NK-92 (cell line): ENCODE data around the gene ELP2.
"Not testable (repeated sequence)": the region's sequence is repeated elsewhere in the genome, so short reads cannot be mapped to it uniquely, and the experiment has no call there.

Source experiments
- DNase-seq: peaks from one replicate; lab custom pipeline; 2025; ENCODE audit not compliant: unreplicated experiment; lab: John Stamatoyannopoulos, UW

Gene ELP2

DNA sequence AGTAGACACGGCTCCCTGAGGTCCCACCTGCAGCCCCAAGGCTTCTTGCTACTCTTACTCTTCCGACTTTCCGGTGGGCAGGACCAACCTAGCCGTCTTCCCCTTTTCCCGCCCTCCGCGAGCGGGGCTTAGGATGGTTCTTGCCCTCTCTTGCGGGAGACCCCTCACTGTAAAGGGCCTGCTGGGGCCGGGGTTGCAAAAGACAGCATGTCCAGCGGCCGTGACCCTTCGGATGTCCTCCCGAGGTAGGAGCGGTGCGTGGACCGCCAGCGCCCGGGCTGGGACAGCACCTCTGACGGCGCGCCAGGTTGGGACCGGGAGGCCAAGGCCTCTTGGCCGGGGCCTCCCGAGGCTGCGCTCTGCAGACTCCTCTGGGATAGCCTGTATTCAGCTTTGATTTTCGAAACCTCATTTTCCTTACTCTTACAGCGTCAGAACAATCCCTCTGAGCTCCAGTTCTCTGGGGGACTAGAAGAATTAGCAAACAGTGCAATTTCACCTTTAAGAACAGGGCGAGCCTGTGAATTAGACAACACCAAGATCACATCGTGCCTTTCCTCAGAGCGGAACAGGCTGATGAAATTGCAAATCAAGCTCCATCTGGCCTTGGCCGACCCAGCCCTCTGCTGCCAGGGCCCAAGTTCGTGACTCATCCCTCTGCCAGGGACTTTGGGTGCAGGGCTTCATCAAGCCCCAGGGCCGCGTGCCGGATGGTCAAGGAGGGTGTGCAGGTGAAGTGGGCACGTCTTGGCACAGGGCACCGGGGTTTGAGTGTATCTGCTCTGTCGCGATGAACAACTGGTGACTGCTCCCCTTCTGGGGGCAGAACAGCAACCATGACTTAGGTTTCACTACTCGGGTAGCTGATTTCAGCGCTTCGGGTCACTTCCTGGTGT is 58.4 kb downstream of the ELP2 start:
- no peak for DNase-seq

DNA sequence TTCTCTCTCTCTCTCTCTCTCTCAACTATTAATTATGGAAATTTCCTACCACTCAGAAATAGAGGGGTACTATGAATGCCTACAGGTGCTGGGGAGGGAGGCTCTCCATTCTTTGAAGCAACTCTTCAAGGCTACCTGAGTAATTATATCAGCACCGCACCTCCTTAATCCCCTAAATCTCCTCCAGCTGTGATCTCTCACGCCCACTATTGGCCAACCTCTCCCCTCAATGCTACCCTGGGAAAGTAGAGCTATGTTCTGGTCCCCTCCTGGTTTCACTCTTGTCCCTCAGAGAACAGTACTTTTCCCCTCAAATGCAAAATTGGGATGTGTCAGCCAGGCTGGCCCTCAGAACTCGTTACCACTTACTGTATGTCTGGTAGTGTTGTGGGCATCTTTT is 59.2 kb downstream of the ELP2 start:
- no peak for DNase-seq

DNA sequence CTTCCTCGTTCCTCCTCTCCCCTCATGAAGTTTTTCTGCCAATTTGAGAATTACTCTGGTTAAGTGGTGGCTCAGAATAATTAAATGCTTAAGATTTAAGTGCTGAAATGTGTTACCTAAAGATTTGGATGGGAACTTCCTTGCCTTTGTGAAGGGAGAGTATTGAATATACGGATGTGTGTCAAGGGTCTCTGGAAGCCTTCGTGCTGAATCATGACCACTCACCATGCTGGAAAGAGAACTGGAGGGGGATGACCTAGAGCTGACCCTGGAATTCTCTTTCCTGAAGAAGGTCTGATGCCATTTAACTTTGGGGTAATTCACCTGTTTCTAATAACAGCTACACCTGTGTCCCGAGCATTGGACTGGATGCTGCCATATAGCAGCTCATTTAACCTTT is 59.8 kb downstream of the ELP2 start:
- no peak for DNase-seq

DNA sequence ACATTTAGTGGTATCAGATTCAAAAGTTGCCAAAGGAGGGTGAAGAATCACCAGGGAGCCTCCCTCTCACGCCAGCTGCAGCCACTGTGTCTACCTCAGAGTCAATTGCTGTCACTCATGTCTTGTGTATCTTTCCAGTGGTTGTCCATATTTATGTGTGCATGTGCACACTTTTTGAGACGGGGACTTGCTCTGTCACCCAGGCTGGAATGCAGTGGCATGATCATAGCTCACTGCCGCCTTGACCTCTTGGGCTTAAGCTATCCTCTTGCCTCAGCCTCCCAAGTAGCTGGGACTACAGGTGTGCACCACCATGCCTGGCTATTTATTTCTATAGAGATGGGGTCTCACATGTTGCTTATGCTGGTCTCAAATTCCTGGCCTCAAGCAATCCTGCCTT is 61.6 kb downstream of the ELP2 start:
- no peak for DNase-seq

DNA sequence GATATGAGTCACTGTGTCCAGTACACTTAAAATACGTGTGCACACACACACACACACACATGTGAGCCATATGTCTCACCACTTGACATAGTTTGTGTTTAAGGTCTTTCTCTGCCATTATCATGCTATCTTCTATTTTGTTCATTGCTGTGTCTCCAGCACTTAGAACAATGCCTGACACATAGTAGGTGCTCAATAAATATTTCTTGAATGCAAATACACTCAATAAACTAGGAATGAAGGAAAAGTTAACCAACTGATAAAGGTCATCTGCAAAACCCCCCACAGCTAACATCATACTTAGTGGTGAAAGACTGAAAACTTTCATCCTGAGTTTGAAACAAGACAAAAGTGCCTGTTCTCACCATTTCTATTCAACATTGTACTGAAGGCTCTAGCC is 62.0 kb downstream of the ELP2 start:
- no peak for DNase-seq

DNA sequence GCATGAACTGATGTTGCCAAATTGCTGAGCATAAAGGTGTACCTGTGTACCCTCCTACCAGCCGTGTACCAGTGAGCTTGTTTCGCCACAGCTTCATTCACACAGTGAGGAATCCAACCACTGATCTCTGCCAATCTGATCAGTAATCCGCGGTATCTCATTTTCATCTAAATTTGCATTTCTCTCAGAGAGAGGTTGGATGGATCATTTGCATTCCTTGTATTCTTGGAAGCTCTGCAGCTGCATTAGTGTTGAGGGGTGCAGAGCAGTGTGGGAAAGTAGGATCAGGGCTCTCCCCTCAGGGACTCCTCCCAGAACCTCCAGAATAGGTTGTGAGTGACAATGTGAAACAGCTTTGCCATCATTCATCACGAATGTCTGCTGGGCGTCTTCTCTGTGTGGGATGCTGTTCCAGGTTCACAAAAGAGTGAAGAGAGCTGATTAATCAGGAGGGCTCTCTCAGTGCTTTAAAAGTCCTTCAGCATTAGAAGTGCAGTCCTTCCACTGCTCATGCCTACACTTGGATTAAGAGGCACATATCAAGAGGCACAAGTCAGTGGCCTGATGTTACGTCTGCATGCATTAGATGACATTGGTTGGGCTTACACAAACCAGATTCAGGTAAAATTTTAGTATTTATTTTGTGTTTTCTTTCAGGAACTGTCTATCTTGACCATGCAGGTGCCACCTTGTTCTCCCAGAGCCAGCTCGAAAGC is 65.1 kb downstream of the ELP2 start:
- no peak for DNase-seq

DNA sequence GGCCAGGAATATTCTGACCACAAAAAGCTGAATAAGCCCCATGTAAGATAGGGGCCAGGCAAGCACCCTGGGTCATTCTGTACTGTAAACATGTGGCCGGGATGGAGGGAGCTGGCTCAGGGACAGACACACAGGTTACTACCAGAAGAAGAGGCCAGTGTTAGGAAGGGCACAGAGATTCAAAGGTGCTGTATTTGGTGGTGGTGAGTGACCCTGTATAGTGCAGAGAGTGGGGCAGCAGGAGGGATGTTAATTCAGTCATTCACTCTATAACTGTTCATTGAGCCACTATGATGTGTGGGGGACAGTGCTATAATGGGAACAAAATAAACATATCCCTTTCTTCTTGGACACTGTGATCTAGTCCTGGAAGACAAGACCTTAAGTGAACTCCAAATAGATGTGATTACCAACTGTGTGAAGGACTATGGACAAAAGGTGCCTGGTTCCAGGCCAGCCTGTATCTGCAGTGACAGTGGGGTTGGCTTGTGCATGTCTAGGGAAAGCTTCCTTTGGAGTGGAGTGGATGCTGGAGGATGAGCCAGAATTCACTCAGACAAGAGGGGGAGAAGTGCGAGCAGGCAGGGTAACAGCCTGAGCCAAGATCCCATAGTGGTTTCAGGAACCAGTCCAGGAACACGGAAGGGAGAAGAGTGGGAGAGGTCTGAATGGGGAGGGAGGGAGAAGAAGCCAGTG is 65.9 kb downstream of the ELP2 start:
- no peak for DNase-seq

DNA sequence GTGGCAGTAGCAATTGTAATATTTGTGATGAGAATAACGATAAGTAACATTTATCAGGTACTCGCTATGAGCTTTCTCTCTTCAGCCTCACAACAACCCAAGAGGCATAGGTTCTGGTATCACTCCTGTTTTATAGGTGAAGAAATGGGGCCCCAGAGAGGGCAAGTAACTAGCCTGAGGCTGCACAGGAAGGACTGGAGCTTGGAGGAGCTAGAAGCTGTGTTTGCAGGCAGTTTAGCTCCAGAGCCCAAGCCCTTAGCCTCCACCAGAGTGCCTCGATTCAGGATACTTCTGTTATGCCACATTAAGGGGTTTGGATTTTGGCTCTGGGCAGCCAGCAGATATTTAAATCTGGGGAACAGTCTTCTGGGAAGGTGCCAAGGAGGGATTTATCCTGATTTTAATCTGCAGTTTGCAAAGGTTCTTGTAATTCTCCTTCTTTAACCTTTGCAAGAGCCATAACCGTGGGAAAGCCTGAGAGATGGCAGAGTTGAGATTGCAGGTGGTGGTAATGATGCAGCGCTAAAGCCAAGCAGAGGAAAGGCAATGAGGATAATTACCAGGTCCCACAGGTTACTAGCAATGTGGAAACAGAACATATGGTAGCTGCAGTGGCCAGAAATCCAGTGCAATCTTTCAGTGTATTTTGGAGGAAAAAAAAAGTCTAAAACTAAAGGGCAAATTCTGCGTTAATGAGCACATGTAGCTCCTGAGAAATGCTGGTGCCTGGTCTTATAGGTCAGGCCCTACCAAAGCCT is 66.7 kb downstream of the ELP2 start:
- DNase-seq = no peak

DNA sequence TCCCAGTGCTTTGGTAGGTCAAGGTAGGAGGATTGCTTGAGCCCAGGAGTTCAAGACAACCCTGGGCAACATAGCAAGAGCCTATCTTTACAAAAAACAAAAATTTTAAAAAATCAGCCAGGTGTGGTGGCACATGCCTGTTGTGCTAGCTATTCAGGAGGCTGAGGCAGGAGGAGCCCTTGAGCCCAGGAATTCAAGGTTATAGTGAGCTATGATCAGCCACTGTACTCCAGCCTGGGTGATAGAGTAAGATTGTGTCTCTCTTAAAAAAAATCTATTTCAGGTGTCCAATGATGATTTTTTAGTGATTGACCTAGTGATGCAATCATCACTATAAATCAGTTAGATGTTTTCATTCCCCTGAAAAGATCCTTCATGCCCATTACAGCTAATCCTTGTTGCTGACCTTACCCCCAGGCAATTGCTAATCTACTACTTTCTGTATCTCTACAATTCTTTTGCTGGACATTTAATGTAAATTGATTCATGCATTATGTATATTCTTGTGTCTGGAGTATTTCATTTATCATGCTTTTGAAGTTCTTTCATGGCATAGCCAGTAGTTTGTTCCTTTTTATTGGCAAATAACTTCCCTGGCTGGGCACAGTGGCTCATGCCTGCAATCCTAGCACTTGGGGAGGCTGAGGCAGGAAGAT is 67.9 kb downstream of the ELP2 start:
- no peak for DNase-seq

DNA sequence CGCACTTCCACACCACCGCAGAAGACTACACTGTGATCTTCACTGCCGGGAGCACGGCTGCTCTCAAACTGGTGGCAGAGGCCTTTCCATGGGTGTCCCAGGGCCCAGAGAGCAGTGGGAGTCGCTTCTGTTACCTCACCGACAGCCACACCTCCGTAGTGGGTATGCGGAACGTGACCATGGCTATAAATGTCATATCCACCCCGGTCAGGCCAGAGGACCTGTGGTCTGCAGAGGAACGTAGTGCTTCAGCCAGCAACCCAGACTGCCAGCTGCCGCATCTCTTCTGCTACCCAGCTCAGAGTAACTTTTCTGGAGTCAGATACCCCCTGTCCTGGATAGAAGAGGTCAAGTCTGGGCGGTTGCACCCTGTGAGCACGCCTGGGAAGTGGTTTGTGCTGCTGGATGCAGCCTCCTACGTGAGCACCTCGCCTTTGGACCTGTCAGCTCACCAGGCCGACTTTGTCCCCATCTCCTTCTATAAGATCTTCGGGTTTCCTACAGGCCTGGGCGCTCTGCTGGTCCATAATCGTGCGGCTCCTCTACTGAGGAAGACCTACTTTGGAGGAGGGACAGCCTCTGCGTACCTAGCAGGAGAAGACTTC is 70.1 kb downstream of the ELP2 start:
- no peak for DNase-seq

DNA sequence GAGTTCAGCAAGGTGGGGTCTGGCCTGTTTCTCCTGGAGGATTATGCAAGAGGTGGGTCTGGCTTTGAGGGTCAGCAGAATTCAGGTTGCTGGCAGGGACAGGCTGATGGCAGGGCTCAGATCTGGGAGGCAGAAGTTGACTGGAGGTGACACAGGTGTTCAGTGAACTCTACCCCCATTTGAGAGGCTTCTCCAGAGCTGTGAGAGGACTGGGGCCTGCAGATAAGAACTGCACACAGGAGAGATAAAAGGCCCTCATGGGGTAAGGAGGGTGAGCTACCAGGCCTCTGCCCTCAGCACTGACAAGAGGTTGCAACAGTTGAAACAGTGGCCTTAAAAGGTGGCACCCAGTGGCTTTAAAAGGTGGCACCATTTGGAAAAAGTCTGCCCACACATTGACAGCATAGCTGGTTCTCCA is 70.7 kb downstream of the ELP2 start:
- DNase-seq = no peak

DNA sequence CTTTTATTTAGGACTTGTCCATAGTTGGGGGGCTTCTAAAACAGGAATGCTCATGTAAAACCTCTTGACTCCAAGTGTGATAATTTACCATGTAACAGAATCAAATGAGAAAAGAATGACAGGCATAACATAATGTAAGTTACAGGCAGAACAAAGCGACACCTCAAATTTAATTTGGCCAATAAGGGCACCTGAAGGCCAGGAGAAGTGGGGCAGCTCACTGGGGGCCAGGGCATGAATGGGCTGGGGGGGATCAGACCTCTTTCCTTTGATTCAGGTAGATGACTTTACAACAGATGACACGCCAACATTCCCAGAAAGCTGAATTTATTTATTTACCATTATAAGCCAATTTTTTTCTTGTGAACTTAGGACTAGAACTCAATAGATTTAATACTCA is 72.1 kb downstream of the ELP2 start:
- DNase-seq = no peak

DNA sequence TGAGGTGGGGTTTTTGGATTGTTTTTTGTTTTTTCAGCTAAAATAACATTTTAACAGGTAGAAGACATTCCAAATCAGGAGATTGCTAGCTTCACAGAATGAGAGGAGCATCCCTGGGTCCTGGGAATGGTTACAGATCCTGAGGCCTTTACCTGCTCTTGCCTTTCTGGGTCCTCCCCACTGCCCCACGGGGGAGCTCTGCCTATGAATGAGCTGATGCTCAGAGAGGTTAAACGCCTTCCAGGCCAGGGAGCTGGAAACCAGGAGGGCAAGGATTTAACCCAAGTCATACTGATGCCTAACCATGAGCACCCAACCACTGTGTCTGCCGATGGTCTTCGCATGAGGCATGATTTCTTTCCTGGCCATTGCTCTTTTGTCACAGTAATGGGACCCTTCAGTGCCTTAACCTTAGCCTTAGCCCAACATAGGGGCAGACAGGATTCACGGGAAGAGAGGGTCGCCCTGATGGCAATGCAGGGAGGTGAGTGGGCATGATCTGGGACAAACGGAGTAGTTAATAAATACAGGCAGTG is 73.7 kb downstream of the ELP2 start:
- DNase-seq = no peak

DNA sequence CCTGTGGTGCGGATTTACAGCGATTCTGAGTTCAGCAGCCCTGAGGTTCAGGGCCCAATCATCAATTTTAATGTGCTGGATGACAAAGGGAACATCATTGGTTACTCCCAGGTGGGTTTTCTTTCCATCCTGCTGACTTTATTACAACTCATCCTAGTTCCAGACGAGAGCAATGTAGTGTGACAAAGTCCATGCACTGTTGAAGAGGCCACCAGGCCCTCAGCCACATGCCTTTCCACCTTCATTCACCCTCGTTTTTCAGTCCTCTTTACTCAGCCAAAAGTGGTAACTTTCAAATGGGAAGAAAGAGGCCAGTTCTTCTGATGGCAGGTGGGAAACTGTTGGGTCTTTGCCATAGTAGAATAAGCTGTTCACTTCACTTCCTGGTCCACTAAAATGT is 75.5 kb downstream of the ELP2 start:
- no peak for DNase-seq

DNA sequence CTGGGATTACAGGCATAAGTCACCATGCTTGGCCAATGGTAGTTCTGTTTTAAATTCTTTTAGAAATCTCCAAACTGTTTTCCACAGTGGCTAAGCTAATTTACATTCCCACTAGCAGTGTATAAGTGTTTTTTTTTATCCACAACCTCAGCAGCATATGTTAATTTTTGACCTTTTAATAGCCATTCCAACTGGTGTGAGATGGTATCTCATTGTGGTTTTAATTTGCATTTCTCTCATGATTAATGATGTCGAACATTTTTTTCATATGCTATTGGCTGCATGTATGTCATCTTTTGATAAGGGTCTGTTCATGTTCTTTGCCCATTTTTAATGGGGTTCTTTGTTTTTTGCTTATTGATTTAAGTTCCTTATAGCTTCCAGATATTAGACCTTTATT is 77.6 kb downstream of the ELP2 start:
- DNase-seq = no peak

DNA sequence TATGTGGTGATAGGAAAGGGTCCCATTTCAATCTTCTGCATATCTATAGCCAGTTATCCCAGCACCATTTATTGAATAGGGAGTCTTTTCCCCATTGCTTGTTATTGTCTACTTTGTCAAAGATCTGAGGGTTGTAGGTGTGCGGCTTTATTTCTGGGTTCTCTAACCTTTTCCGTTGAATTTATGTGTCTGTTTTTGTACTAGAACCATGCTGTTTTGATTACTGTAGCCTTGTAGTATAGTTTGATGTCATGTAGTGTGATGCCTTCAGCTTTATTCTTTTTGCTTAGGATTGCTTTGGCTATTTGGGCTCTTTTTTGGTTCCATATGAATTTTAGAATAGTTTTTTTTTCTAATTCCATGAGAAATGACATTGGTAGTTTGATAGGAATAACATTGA is 78.3 kb downstream of the ELP2 start:
- not testable (repeated sequence) for DNase-seq

DNA sequence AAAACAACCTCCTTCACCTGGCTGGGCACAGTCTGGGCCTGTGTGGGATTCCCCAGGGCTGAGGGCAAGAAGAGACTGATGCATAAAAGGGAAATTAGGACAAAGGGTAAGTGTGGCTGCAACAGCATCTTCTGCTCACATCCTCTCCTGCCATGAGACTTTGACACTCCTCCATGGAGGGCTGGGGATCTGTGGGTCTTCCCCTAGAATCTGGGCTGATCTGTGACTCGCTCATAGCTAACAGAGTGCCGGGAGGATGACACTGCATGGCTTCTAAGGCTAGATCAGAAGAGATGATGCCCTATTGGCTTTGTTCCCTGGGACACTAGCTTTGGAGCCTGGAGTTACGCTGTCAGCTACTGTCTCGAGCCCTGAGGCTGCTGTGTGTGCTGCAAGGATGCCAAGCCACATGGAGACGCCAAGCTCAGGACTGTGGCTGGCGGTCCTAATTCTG is 81.9 kb downstream of the ELP2 start:
- no peak for DNase-seq

DNA sequence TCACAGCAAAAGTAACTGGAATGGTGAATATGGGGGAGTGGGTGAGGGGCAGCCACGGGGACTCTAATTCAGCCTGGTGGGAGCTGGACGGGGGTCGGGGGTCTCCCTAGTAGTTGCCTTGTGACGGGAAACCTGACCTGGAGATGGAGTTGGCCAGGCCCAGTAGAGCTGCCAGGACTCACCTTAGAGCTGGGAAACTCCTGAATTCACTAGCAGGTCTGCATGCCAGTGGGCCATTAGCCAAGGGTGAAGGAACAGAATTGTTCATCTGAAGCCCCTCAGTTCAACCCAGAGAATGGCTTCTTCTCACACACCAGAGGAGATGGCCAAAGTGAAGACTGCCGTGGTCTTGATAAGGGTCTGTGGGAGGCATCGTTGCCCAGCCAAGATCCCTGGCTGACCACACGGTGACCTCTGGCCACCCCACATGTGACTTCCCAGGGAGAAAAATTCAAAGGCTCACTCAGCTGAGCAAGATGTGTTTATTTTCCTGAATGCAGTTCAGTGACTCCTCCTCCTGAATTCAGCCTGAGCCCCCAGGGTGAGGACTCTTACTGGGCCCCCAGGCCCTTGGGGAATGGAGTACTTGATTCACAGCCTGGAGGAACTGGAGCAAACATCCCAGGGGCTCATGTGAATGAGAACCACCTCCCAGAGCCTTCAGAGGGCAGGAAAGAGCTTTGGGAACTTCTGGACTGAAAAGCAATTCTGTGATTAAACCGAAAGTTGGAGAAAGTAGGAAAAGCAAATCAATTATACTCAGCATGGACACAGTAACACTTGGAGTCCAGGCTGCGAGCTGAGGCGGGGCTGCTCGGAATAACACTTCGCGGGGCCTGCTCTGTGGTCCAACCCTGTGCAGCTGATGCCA is 82.8 kb downstream of the ELP2 start:
- no peak for DNase-seq

DNA sequence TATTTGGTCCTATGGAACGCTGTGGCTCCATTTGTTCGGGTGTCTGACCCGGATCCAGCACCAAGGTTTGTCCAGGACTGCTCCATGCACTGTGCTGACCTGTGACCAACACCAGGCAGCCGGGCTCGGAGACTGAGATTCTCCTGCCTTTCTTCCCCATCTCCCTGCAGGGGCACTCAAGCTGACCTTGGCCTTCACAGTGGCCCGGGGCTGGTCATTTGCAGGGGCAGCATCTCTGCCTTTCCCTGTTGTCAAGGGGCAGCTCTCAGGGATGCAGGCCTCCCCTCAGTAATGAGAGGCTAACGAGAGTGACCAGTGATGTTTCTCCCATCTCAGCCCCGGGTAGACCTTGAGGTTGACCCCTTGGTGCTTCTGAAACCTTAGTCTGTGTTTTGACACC is 85.1 kb downstream of the ELP2 start:
- DNase-seq = no peak
